WTC11 (cell line): ENCODE results near the gene TEX9. TPM values are rescaled to one million over a fixed set of nuclear protein-coding genes. Genes with fewer than 3 reads are reported as not detected.

ENCODE experiments used
- ATAC-seq: fragments of 200-7000 bp; cut with Tn5 transposase; 2 replicates; pipeline ENCODE4 v1.10.0; 2021; ENCODE audit warnings: mild to moderate bottlenecking, moderate library complexity
- CTCF ChIA-PET: fragments of 300-600 bp; sonication (Branson Sonifier 250); formaldehyde crosslinking; loops from one replicate; lab custom pipeline; 2021; ENCODE audit warnings: antibody characterized with exemption; lab: Charles Lee
- POLR2A ChIA-PET: fragments of 350-600 bp; sonication (Branson Sonifier 250); formaldehyde crosslinking; loops from one replicate; lab custom pipeline; 2021; ENCODE audit warnings: antibody characterized with exemption; lab: Charles Lee
- DNase-seq: peaks from one replicate; pipeline ENCODE4 v3.0.0; 2021; ENCODE audit warnings: low spot score
- H3K27ac Mint-ChIP-seq: 2 replicates; pipeline ENCODE4 v1.8.0; 2021; ENCODE audit warnings: mixed read lengths
- H3K27me3 Mint-ChIP-seq: 2 replicates; pipeline ENCODE4 v1.8.0; 2021; ENCODE audit warnings: low read depth, mild to moderate bottlenecking, moderate library complexity, mixed read lengths
- H3K36me3 Mint-ChIP-seq: 2 replicates; pipeline ENCODE4 v1.8.0; 2021; ENCODE audit warnings: mixed read lengths
- H3K4me1 Mint-ChIP-seq: 2 replicates; pipeline ENCODE4 v1.8.0; 2022; ENCODE audit warnings: mixed read lengths
- H3K4me3 Mint-ChIP-seq: 2 replicates; pipeline ENCODE4 v1.8.0; 2021; ENCODE audit warnings: mild to moderate bottlenecking, moderate library complexity, mixed read lengths
- H3K9me3 Mint-ChIP-seq: 2 replicates; pipeline ENCODE4 v1.8.0; 2021; ENCODE audit warnings: mixed read lengths
- ARID4B ChIP-seq: sonication (generic); formaldehyde crosslinking; IDR thresholded peaks from 2 replicates; pipeline ENCODE4 v1.8.0; 2023; ENCODE audit warnings: missing genetic modification reagents, mild to moderate bottlenecking, borderline replicate concordance
- CBFB ChIP-seq: sonication (generic); formaldehyde crosslinking; IDR thresholded peaks from 2 replicates; pipeline ENCODE4 v1.8.1; 2022; ENCODE audit warnings: mild to moderate bottlenecking, low read depth, missing genetic modification reagents
- CREB1 ChIP-seq: sonication (generic); formaldehyde crosslinking; IDR thresholded peaks from 2 replicates; pipeline ENCODE4 v1.8.0; 2023; ENCODE audit warnings: mild to moderate bottlenecking, missing genetic modification reagents
- CREM ChIP-seq: sonication (generic); formaldehyde crosslinking; IDR thresholded peaks from 2 replicates; pipeline ENCODE4 v1.8.1; 2022; ENCODE audit warnings: mild to moderate bottlenecking, missing genetic modification reagents, moderate library complexity
- E2F1 ChIP-seq: sonication (generic); formaldehyde crosslinking; IDR thresholded peaks from 2 replicates; pipeline ENCODE4 v1.8.0; 2022; ENCODE audit warnings: mild to moderate bottlenecking, missing genetic modification reagents
- E2F4 ChIP-seq: sonication (generic); formaldehyde crosslinking; IDR thresholded peaks from 2 replicates; pipeline ENCODE4 v1.8.1; 2022; ENCODE audit warnings: low read depth, mild to moderate bottlenecking, moderate library complexity, missing genetic modification reagents, borderline replicate concordance
- FOXK1 ChIP-seq: sonication (generic); formaldehyde crosslinking; IDR thresholded peaks from 2 replicates; pipeline ENCODE4 v1.8.0; 2022; ENCODE audit warnings: mild to moderate bottlenecking, moderate library complexity, missing genetic modification reagents
- HMGXB4 ChIP-seq: sonication (generic); formaldehyde crosslinking; IDR thresholded peaks from 2 replicates; pipeline ENCODE4 v1.8.1; 2023; ENCODE audit warnings: mild to moderate bottlenecking, moderate library complexity, missing genetic modification reagents
- IRF1 ChIP-seq: sonication (generic); formaldehyde crosslinking; IDR thresholded peaks from 2 replicates; pipeline ENCODE4 v1.8.0; 2023; ENCODE audit warnings: missing genetic modification reagents
- JAZF1 ChIP-seq: fragments of 250-450 bp; sonication (Bioruptor Pico); IDR thresholded peaks from 2 replicates; pipeline ENCODE4 v1.9.0; 2021; ENCODE audit warnings: moderate library complexity, mild to moderate bottlenecking, inconsistent platforms
- NFYB ChIP-seq: sonication (generic); formaldehyde crosslinking; conservative IDR thresholded peaks from 2 replicates; pipeline ENCODE4 v1.8.0; 2022; ENCODE audit warnings: low read depth, missing genetic modification reagents
- NR2C2 ChIP-seq: sonication (generic); formaldehyde crosslinking; IDR thresholded peaks from 2 replicates; pipeline ENCODE4 v1.8.0; 2022; ENCODE audit warnings: mild to moderate bottlenecking, missing genetic modification reagents
- SMAD3 ChIP-seq: sonication (generic); formaldehyde crosslinking; IDR thresholded peaks from 2 replicates; pipeline ENCODE4 v1.8.0; 2022; ENCODE audit warnings: missing genetic modification reagents, mild to moderate bottlenecking, borderline replicate concordance
- SMAD4 ChIP-seq: sonication (generic); formaldehyde crosslinking; IDR thresholded peaks from 2 replicates; pipeline ENCODE4 v1.8.0; 2022; ENCODE audit warnings: mild to moderate bottlenecking, missing genetic modification reagents
- USF2 ChIP-seq: sonication (generic); formaldehyde crosslinking; IDR thresholded peaks from 2 replicates; pipeline ENCODE4 v1.8.1; 2023; ENCODE audit warnings: mild to moderate bottlenecking, missing genetic modification reagents, moderate library complexity
- ZBTB21 ChIP-seq: sonication (generic); formaldehyde crosslinking; IDR thresholded peaks from 2 replicates; pipeline ENCODE4 v1.8.1; 2023; ENCODE audit warnings: mild to moderate bottlenecking, missing genetic modification reagents, borderline replicate concordance
- ZNF138 ChIP-seq: sonication (generic); formaldehyde crosslinking; conservative IDR thresholded peaks from 2 replicates; pipeline ENCODE4 v1.8.1; 2022; ENCODE audit warnings: mild to moderate bottlenecking, moderate library complexity, missing genetic modification reagents
- ZNF219 ChIP-seq: sonication (generic); formaldehyde crosslinking; IDR thresholded peaks from 2 replicates; pipeline ENCODE4 v1.8.0; 2023; ENCODE audit warnings: missing genetic modification reagents, mild to moderate bottlenecking, borderline replicate concordance
- ZNF232 ChIP-seq: sonication (generic); formaldehyde crosslinking; IDR thresholded peaks from 2 replicates; pipeline ENCODE4 v1.8.0; 2022; ENCODE audit warnings: mild to moderate bottlenecking, missing genetic modification reagents
- ZNF263 ChIP-seq: sonication (generic); formaldehyde crosslinking; IDR thresholded peaks from 2 replicates; pipeline ENCODE4 v1.8.1; 2022; ENCODE audit warnings: low read depth, mild to moderate bottlenecking, moderate library complexity, missing genetic modification reagents
- total RNA-seq: library from RNA; stranded (reverse); gene quantifications from 3 replicates; pipeline ENCODE4 v1.2.3, GENCODE V29; 2021

Gene TEX9
- total RNA-seq, 1 experiment from 2014 or later: 12.2 TPM

GRCh38 chr15:56344336-56344735, 20.9 kb upstream of the TEX9 start:
- H3K4me3 Mint-ChIP-seq: no peak overlapping the region
- POLR2A ChIA-PET: no interaction called here
- ATAC-seq: no peak

GRCh38 chr15:56346414-56346813, 18.8 kb upstream of the TEX9 start:
- no peak for TF ChIP-seq SMAD3 (CRISPR knock-in tag)
- no peak for TF ChIP-seq ZNF232
- no peak for TF ChIP-seq ARID4B (CRISPR knock-in tag)
- no peak for TF ChIP-seq NFYB (CRISPR knock-in tag)
- no peak for TF ChIP-seq NR2C2
- no peak for TF ChIP-seq JAZF1 (CRISPR knock-in tag)
- no peak for TF ChIP-seq ZNF219
- TF ChIP-seq IRF1 (CRISPR knock-in tag): no peak
- no peak for TF ChIP-seq E2F4 (CRISPR knock-in tag)
- TF ChIP-seq FOXK1: no peak
- TF ChIP-seq CREM (CRISPR knock-in tag): no peak
- ATAC-seq (no peak), DNase-seq (no peak)
- H3K9me3 Mint-ChIP-seq: no peaks in the 10 kb centered on the region
- peaks cover 9% of the 10 kb centered on the region for H3K4me1 Mint-ChIP-seq
- H3K27me3 Mint-ChIP-seq: no peaks in the 10 kb centered on the region
- no peaks in the 10 kb centered on the region for H3K36me3 Mint-ChIP-seq
- ChIA-PET CTCF (no interaction called here), POLR2A (no interaction called here)
- H3K27ac Mint-ChIP-seq: no peak overlapping the region
- no peak overlapping the region for H3K4me3 Mint-ChIP-seq

More at GRCh38 chr15:56344336-56344735, 20.9 kb upstream of the TEX9 start:
- no peak for DNase-seq
- H3K9me3 Mint-ChIP-seq: no peaks in the 10 kb centered on the region
- CTCF ChIA-PET: no interaction called here
- peaks cover 6% of the 10 kb centered on the region; the same call in 1 of the 2 replicates for H3K4me1 Mint-ChIP-seq
- no peak overlapping the region for H3K27ac Mint-ChIP-seq
- TF ChIP-seq ZNF263 (CRISPR knock-in tag) (no peak), ZNF138 (CRISPR knock-in tag) (no peak), ZBTB21 (no peak), CREB1 (CRISPR knock-in tag) (no peak), SMAD4 (CRISPR knock-in tag) (no peak), HMGXB4 (CRISPR knock-in tag) (no peak), USF2 (CRISPR knock-in tag) (no peak), E2F1 (no peak), CBFB (CRISPR knock-in tag) (no peak)
- no peaks in the 10 kb centered on the region for H3K36me3 Mint-ChIP-seq
- no peaks in the 10 kb centered on the region for H3K27me3 Mint-ChIP-seq
